Hepatocyte (in vitro differentiated cells): Measurements from ENCODE around the gene PITPNC1.

ENCODE experiments used
- EZH2 ChIP-seq: fragments of 200-600 bp; sonication (generic); IDR thresholded peaks from 2 replicates; pipeline ENCODE4 v1.6.1; 2016; ENCODE audit warnings: antibody characterized with exemption, mild to moderate bottlenecking, borderline replicate concordance
- EZH2phosphoT487 ChIP-seq: fragments of 200-600 bp; sonication (generic); IDR thresholded peaks from one replicate; pipeline ENCODE4 v1.6.1; 2018; ENCODE audit warnings: antibody characterized with exemption, mild to moderate bottlenecking, low read depth, moderate library complexity; ENCODE audit not compliant: unreplicated experiment, severe bottlenecking

DNA sequence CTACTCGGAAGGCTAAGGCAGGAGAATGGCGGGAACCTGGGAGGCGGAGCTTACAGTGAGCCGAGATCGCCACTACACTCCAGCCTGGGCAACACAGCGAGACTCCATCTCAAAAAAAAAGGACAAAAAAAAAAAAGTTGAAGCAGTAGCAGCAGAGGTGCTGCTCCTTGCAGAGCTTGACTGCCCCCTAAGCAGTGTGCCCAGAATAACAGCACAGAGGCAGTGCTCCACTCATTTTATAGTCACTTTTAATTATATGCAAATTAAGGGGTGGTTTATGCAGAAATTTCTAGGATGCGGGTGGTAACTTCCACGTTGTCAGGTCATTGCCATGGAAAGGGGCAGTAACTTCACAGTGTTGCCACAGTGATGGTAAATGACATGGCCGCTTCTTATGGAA lies 286.4 kb downstream of the PITPNC1 start:
- TF ChIP-seq EZH2phosphoT487 (no peak), EZH2 (no peak)
